Measurements from ENCODE around the gene LIPG. TPM values are rescaled to one million over a fixed set of nuclear protein-coding genes. Genes with fewer than 3 reads are reported as not detected.

Gene LIPG
- total and polyA plus RNA-seq, 5 donors from 2014 or later: not detected

DNA sequence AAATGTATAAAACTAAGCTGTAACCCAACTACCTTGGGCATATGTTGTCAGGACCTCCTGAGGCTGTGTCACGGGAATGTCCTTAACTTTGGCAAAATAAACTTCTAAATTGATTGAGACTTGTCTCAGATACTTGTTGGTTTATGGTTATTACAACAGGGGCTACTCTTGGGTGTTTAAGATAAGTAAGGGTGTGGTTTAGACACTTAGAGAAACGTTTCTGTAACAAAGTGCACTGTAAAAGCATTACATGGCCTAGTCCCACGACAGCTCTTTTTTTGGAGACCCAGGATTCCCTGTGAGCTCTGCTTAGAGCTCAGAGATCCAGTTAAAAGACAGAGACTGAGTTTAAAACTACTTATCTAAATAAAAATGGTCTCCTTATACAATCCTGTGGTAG is 32.3 kb upstream of the LIPG start:
- ATAC-seq (ENCODE audit: low read depth in 2 of 2): no peak
- H3K9me3 ChIP-seq (ENCODE audit: control insufficient read depth in 2 of 2, low read length in 2 of 2): peaks cover 0 to 2% of the 10 kb centered on the region in 2 experiments
- DNase-seq: no peak
- Mint-ChIP-seq H3K4me1 (no peaks in the 10 kb centered on the region), H3K36me3 (no peaks in the 10 kb centered on the region), H3K27ac (no peak overlapping the region), H3K9me3 (peaks cover 0 to 3% (median 0%) of the 10 kb centered on the region in 7 donors), H3K4me3 (no peak overlapping the region), H3K27me3 (peaks cover 32% of the 10 kb centered on the region)
- peaks cover 5% of the 10 kb centered on the region for H3K27me3 ChIP-seq (ENCODE audit: control insufficient read depth, insufficient read depth, low read length)
- no peaks in the 10 kb centered on the region for H3K36me3 ChIP-seq (ENCODE audit: control insufficient read depth, insufficient read depth, low read length)
- H3K4me1 ChIP-seq (ENCODE audit: control insufficient read depth, insufficient read depth, low read length, poor library complexity, severe bottlenecking): no peaks in the 10 kb centered on the region
- no peak overlapping the region for H3K27ac ChIP-seq (ENCODE audit: insufficient read depth, low read length, poor library complexity, severe bottlenecking)
- no peak overlapping the region for H3K4me3 ChIP-seq (ENCODE audit: low read depth, low read length)

DNA sequence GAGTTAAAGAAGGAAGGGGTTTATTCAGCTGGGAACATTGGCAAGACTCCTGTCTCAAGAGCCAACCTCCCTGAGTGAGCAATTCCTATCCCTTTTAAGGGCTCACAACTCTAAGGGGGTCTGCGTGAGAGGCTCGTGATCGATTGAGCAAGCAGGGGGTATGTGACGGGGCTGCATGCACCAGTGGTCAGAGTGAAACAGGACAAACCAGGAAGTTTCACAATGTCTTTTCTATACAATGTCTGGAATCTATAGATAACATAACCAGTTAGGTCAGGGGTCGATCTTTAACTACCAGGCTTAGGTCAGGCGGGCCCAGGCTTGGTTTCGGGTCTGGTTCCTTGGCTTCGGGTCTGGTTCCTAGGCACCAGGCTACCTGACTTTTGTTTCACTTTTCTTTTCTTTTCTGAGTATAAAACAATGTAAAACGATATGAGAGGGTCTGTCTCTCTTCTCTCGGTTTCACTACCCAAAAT is 30.1 kb upstream of the LIPG start:
- H3K27me3 ChIP-seq (ENCODE audit: control insufficient read depth, insufficient read depth, low read length): peaks cover 8% of the 10 kb centered on the region
- H3K27ac ChIP-seq (ENCODE audit: insufficient read depth, low read length, poor library complexity, severe bottlenecking): no peak overlapping the region
- no peaks in the 10 kb centered on the region for H3K36me3 Mint-ChIP-seq
- H3K9me3 Mint-ChIP-seq: peaks cover 0 to 3% (median 0%) of the 10 kb centered on the region in 7 donors
- H3K4me3 ChIP-seq (ENCODE audit: low read depth, low read length): no peak overlapping the region
- ATAC-seq (ENCODE audit: low read depth in 2 of 2): no peak
- peaks cover 39% of the 10 kb centered on the region for H3K27me3 Mint-ChIP-seq
- no peaks in the 10 kb centered on the region for H3K36me3 ChIP-seq (ENCODE audit: control insufficient read depth, insufficient read depth, low read length)
- H3K27ac Mint-ChIP-seq: no peak overlapping the region
- peaks cover 0 to 8% of the 10 kb centered on the region in 2 experiments for H3K9me3 ChIP-seq (ENCODE audit: control insufficient read depth in 2 of 2, low read length in 2 of 2)
- H3K4me1 ChIP-seq (ENCODE audit: control insufficient read depth, insufficient read depth, low read length, poor library complexity, severe bottlenecking): no peaks in the 10 kb centered on the region
- no peak overlapping the region for H3K4me3 Mint-ChIP-seq
- DNase-seq: no peak
- no peaks in the 10 kb centered on the region for H3K4me1 Mint-ChIP-seq

DNA sequence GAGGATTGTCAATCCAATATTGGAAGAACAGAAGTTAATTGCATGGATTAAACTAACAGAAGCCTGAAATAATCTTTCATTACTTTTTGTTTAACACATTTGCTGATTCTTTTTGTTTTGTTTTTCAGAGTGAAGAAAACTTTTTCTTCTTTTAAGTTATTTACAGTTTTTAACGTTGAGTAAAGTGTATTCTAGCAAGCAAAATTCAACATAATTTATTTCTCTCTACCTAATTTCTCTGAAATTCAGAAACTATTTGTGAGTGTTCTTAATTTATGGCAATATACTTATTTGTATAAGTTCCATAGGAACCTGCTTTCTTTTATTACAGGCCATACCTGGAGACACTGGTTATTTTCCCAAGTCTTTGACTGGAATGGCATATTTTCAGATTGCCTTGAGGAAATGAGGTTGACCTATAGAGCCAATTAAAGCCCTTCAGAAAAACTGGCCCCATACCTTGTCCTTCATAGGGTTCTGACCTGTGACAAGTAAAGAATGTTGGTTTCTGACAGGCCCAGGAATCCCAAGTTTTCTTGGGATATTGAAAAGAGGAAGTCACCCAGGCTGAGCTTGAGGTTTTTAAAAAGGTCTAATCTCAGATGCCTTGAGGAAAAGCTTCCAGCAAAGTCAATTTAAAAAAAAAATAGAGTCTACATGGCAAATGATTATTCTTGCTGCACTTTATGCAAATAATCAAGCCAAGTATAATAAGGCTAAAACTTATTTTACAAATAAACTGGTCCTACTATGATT is 26.8 kb upstream of the LIPG start:
- H3K36me3 Mint-ChIP-seq: no peaks in the 10 kb centered on the region
- H3K4me3 Mint-ChIP-seq: no peak overlapping the region
- H3K27ac Mint-ChIP-seq: no peak overlapping the region
- H3K9me3 Mint-ChIP-seq: peaks cover 0 to 2% (median 0%) of the 10 kb centered on the region in 7 donors
- no peaks in the 10 kb centered on the region for H3K36me3 ChIP-seq (ENCODE audit: control insufficient read depth, insufficient read depth, low read length)
- no peak overlapping the region for H3K27ac ChIP-seq (ENCODE audit: insufficient read depth, low read length, poor library complexity, severe bottlenecking)
- no peaks in the 10 kb centered on the region for H3K4me1 Mint-ChIP-seq
- peaks cover 0 to 8% of the 10 kb centered on the region in 2 experiments for H3K9me3 ChIP-seq (ENCODE audit: control insufficient read depth in 2 of 2, low read length in 2 of 2)
- DNase-seq (no peak), ATAC-seq (ENCODE audit: low read depth in 2 of 2) (no peak)
- no peaks in the 10 kb centered on the region for H3K4me1 ChIP-seq (ENCODE audit: control insufficient read depth, insufficient read depth, low read length, poor library complexity, severe bottlenecking)
- H3K4me3 ChIP-seq (ENCODE audit: low read depth, low read length): no peak overlapping the region
- H3K27me3 Mint-ChIP-seq: peaks cover 25% of the 10 kb centered on the region
- peaks cover 4% of the 10 kb centered on the region for H3K27me3 ChIP-seq (ENCODE audit: control insufficient read depth, insufficient read depth, low read length)

DNA sequence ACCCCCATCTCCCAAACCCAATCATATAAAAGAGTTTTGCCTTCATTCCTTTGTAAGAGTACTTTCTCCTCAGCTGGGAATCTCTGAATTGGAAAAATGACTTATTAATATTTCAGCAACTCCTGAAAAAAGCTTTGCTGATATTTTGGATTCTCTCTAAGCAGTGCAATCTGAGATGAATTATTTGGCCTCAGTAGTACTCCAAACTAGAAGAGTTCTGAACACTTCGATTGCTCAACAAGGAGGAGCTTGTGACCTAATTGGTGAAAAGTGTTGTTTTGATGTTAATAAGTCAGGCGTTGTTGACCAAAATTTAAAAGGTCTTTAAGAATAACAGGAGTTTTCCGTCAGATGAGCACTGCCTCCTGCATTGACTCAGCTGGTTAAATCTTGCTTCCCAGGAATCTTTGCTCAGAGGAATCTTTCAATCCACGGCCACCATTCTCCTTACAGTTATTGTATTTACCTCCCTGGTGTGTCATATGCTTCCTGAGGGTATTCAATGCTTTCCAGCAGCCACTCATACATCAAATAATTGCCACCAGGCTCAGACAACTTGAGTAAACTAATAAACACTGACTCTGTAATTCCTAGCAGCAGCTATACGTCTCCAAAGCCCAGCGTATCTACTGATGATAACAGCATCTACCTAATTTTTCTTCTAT is 24.5 kb upstream of the LIPG start:
- H3K27me3 Mint-ChIP-seq: peaks cover 10% of the 10 kb centered on the region
- no peak overlapping the region for H3K27ac ChIP-seq (ENCODE audit: insufficient read depth, low read length, poor library complexity, severe bottlenecking)
- peaks cover 4% of the 10 kb centered on the region for H3K27me3 ChIP-seq (ENCODE audit: control insufficient read depth, insufficient read depth, low read length)
- peaks cover 0 to 8% of the 10 kb centered on the region in 2 experiments for H3K9me3 ChIP-seq (ENCODE audit: control insufficient read depth in 2 of 2, low read length in 2 of 2)
- DNase-seq: no peak
- no peak overlapping the region for H3K4me3 Mint-ChIP-seq
- no peaks in the 10 kb centered on the region for H3K4me1 Mint-ChIP-seq
- no peak for ATAC-seq (ENCODE audit: low read depth in 2 of 2)
- no peak overlapping the region for H3K27ac Mint-ChIP-seq
- H3K9me3 Mint-ChIP-seq: peaks cover 0 to 2% (median 0%) of the 10 kb centered on the region in 7 donors
- H3K4me3 ChIP-seq (ENCODE audit: low read depth, low read length): no peak overlapping the region
- no peaks in the 10 kb centered on the region for H3K4me1 ChIP-seq (ENCODE audit: control insufficient read depth, insufficient read depth, low read length, poor library complexity, severe bottlenecking)
- no peaks in the 10 kb centered on the region for H3K36me3 ChIP-seq (ENCODE audit: control insufficient read depth, insufficient read depth, low read length)
- H3K36me3 Mint-ChIP-seq: no peaks in the 10 kb centered on the region

DNA sequence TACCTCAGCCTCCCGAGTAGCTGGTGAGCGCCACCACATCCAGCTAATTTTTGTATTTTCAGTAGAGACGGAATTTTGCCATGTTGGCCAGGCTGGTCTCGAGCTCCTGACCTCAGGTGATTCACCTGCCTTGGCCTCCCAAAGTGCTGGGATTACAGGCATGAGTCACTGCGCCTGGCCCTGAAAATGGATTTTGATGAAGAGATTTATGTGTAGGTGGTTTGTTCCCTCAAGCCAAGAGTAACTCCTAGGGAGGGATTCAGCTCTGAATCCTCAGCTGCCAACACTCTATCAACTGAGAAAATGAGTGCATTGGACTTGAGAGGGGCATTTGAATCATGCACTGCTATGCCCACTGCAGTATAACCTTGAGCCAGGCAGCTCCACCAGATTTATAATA is 17.5 kb upstream of the LIPG start:
- H3K9me3 ChIP-seq (ENCODE audit: control insufficient read depth in 2 of 2, low read length in 2 of 2): no peaks in the 10 kb centered on the region
- ATAC-seq (ENCODE audit: low read depth in 2 of 2): no peak
- no peaks in the 10 kb centered on the region for H3K36me3 Mint-ChIP-seq

DNA sequence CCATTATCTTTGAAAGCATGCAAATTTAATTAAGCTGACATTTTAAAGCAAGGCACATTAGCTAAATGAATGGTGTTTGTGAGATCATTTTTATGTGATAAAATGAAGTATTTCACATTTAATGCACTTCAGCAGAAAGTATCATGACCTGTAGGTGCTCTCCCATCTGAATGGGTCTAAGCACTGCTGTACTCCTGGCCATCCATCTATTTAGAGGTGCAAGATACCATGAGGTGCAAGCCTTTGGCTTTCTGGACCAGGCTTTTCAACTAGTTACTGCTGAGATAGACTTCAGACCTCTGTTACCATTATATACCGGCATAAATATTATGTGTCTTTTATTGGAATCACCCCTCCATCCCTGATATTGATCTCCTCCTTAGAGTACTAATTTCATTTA is 15.6 kb upstream of the LIPG start:
- H3K36me3 ChIP-seq (ENCODE audit: control insufficient read depth, insufficient read depth, low read length): no peaks in the 10 kb centered on the region
- Mint-ChIP-seq H3K4me3 (no peak overlapping the region), H3K27ac (no peak overlapping the region), H3K9me3 (no peaks in the 10 kb centered on the region), H3K27me3 (peaks cover 25% of the 10 kb centered on the region), H3K36me3 (no peaks in the 10 kb centered on the region), H3K4me1 (no peaks in the 10 kb centered on the region)
- H3K27ac ChIP-seq (ENCODE audit: insufficient read depth, low read length, poor library complexity, severe bottlenecking): no peak overlapping the region
- ATAC-seq (ENCODE audit: low read depth in 2 of 2) (no peak), DNase-seq (no peak)
- H3K4me3 ChIP-seq (ENCODE audit: low read depth, low read length): no peak overlapping the region
- peaks cover 12% of the 10 kb centered on the region for H3K27me3 ChIP-seq (ENCODE audit: control insufficient read depth, insufficient read depth, low read length)
- no peaks in the 10 kb centered on the region for H3K4me1 ChIP-seq (ENCODE audit: control insufficient read depth, insufficient read depth, low read length, poor library complexity, severe bottlenecking)
- H3K9me3 ChIP-seq (ENCODE audit: control insufficient read depth in 2 of 2, low read length in 2 of 2): no peaks in the 10 kb centered on the region

More for the DNA sequence above, 17.5 kb upstream of the LIPG start:
- Mint-ChIP-seq H3K4me3 (no peak overlapping the region), H3K27ac (no peak overlapping the region), H3K4me1 (no peaks in the 10 kb centered on the region), H3K9me3 (no peaks in the 10 kb centered on the region), H3K27me3 (peaks cover 25% of the 10 kb centered on the region)
- no peaks in the 10 kb centered on the region for H3K36me3 ChIP-seq (ENCODE audit: control insufficient read depth, insufficient read depth, low read length)
- DNase-seq: no peak
- peaks cover 7% of the 10 kb centered on the region for H3K27me3 ChIP-seq (ENCODE audit: control insufficient read depth, insufficient read depth, low read length)
- H3K4me3 ChIP-seq (ENCODE audit: low read depth, low read length): no peak overlapping the region
- no peaks in the 10 kb centered on the region for H3K4me1 ChIP-seq (ENCODE audit: control insufficient read depth, insufficient read depth, low read length, poor library complexity, severe bottlenecking)
- no peak overlapping the region for H3K27ac ChIP-seq (ENCODE audit: insufficient read depth, low read length, poor library complexity, severe bottlenecking)

DNA sequence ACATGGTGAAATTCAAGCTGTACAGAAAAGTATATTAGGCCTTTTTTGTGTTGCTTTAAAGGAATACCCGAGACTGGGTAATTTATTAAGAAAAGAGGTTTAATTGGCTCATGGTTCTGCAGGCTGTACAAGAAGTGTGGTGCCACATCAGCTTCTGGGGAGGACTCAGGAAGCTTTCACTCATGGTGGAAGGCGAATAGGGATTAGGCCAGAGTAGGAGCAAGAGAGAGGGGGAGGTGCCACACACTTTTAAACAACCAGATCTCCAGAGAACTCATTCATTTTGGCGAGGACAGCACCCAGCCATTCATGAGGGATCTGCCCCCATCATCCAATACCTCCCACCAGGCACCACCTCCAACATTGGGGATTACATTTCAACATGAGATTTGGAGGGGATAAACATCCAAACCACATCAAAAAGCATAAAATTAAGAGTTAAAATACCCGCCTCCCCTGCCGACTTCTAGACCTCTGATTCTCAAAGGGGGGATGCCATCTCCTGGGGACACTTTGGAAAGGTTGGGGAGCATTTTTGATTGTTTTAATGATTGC is 15.1 kb upstream of the LIPG start:
- Mint-ChIP-seq H3K27me3 (peaks cover 25% of the 10 kb centered on the region), H3K36me3 (no peaks in the 10 kb centered on the region), H3K4me1 (no peaks in the 10 kb centered on the region), H3K9me3 (no peaks in the 10 kb centered on the region), H3K27ac (no peak overlapping the region), H3K4me3 (no peak overlapping the region)
- H3K4me1 ChIP-seq (ENCODE audit: control insufficient read depth, insufficient read depth, low read length, poor library complexity, severe bottlenecking): no peaks in the 10 kb centered on the region
- no peak overlapping the region for H3K27ac ChIP-seq (ENCODE audit: insufficient read depth, low read length, poor library complexity, severe bottlenecking)
- H3K4me3 ChIP-seq (ENCODE audit: low read depth, low read length): no peak overlapping the region
- no peaks in the 10 kb centered on the region for H3K9me3 ChIP-seq (ENCODE audit: control insufficient read depth in 2 of 2, low read length in 2 of 2)
- ATAC-seq (ENCODE audit: low read depth in 2 of 2) (no peak), DNase-seq (no peak)
- H3K27me3 ChIP-seq (ENCODE audit: control insufficient read depth, insufficient read depth, low read length): peaks cover 12% of the 10 kb centered on the region
- no peaks in the 10 kb centered on the region for H3K36me3 ChIP-seq (ENCODE audit: control insufficient read depth, insufficient read depth, low read length)
